HepG2 (cell line): ENCODE results near the gene NOXRED1. TPM values are rescaled to one million over a fixed set of nuclear protein-coding genes. Genes with fewer than 3 reads are reported as not detected.

Experiments
- ATAC-seq: fragments of 200-7000 bp; cut with Tn5 transposase; 3 replicates; pipeline ENCODE4 v1.9.1; 2020; ENCODE audit warnings: mild to moderate bottlenecking, moderate library complexity
- BruUV-seq: library from RNA; stranded (reverse); fragments of 400-500 nt; replicated peaks from 2 replicates; lab custom pipeline; 2021; lab: Mats Ljungman, UMichigan
- CTCF ChIA-PET: fragments of 300-600 bp; formaldehyde crosslinking; extraction: SDS; loops from one replicate; lab custom pipeline; 2021; ENCODE audit warnings: low total read pairs, inconsistent platforms, low intra/inter-chr PET ratio; lab: Yijun Ruan, JAX
- POLR2A ChIA-PET: fragments of 350-600 bp; sonication (Branson Sonifier 250); formaldehyde crosslinking; loops from one replicate; lab custom pipeline; 2020; ENCODE audit warnings: antibody characterized with exemption, inconsistent platforms; lab: Yijun Ruan, JAX
- DNase-seq: peaks from one replicate; pipeline ENCODE4 v3.0.0-alpha.2; 2015; ENCODE audit warnings: low spot score
- FAIRE-seq: peaks from 3 replicates; lab custom pipeline; 2011; peaks lifted over from hg19 to GRCh38; lab: Jason Lieb, UNC
- H2AFZ ChIP-seq: one replicate; pipeline ENCODE4 v1.6.1; 2011; ENCODE audit warnings: low read length, inconsistent platforms
- H3K27ac ChIP-seq: fragments of 300-600 bp; 3 replicates; pipeline ENCODE4 v1.8.0; 2011; ENCODE audit warnings: mixed run types, mild to moderate bottlenecking, mixed read lengths, low read length, inconsistent platforms; ENCODE audit not compliant: insufficient read depth; ENCODE audit errors: extremely low read length
- H3K27me3 ChIP-seq, 2 experiments: fragments of 200-600 bp in 1 of 2; 2 replicates in 1 of 2; 3 replicates in 1 of 2; pipeline versions ENCODE4 v1.6.0 to v1.8.0; 2011; ENCODE audit warnings: low read length in 2 of 2, mild to moderate bottlenecking in 2 of 2, moderate library complexity in 2 of 2, inconsistent platforms in 1 of 2; ENCODE audit not compliant: insufficient read depth in 2 of 2, control insufficient read depth in 1 of 2
- H3K36me3 ChIP-seq, 2 experiments: fragments of 200-600 bp in 1 of 2; replicated peaks in 1 of 2; 2 replicates in 1 of 2; 3 replicates in 1 of 2; pipeline versions ENCODE4 v1.5.1 to v1.8.0; 2011; ENCODE audit warnings: low read length in 2 of 2, inconsistent platforms in 1 of 2; ENCODE audit not compliant: insufficient read depth in 2 of 2, control insufficient read depth in 1 of 2
- H3K4me1 ChIP-seq: 2 replicates; pipeline ENCODE4 v1.5.1; 2012; ENCODE audit warnings: low read length, inconsistent platforms; ENCODE audit not compliant: insufficient read depth
- H3K4me2 ChIP-seq: 2 replicates; pipeline ENCODE4 v1.6.0; 2011; ENCODE audit warnings: low read depth, low read length, inconsistent platforms
- H3K4me3 ChIP-seq, 3 experiments: fragments of 200-600 bp in 1 of 3; sonication (generic), shearing (Covaris generic) in 1 of 3; replicated peaks in 1 of 3; 2 replicates each; pipeline ENCODE4 v1.5.1; 2011 to 2016; ENCODE audit warnings: low read length in 3 of 3, inconsistent platforms in 2 of 3, low read depth in 2 of 3, mild to moderate bottlenecking in 2 of 3, control low read depth in 1 of 3, mixed read lengths in 1 of 3; ENCODE audit not compliant: insufficient read depth in 1 of 3
- H3K79me2 ChIP-seq: one replicate; pipeline ENCODE4 v1.6.1; 2011; ENCODE audit warnings: low read length, inconsistent platforms; ENCODE audit not compliant: insufficient read depth
- H3K9ac ChIP-seq: 2 replicates; pipeline ENCODE4 v1.6.0; 2011; ENCODE audit warnings: mild to moderate bottlenecking, low read depth, low read length, inconsistent platforms; ENCODE audit not compliant: insufficient read depth
- H3K9me3 ChIP-seq: 2 replicates; pipeline ENCODE4 v1.5.1; 2012; ENCODE audit warnings: mild to moderate bottlenecking, low read length
- H4K20me1 ChIP-seq: 2 replicates; pipeline ENCODE4 v1.6.0; 2011; ENCODE audit warnings: inconsistent platforms, mild to moderate bottlenecking, low read length, moderate library complexity; ENCODE audit not compliant: insufficient read depth
- CC2D1A ChIP-seq: sonication (generic); formaldehyde crosslinking; IDR thresholded peaks from 2 replicates; pipeline ENCODE4 v1.8.1; 2023; ENCODE audit warnings: mild to moderate bottlenecking, missing genetic modification reagents
- E2F1 ChIP-seq: sonication (generic); formaldehyde crosslinking; IDR thresholded peaks from 2 replicates; pipeline ENCODE4 v1.5.0; 2020; ENCODE audit warnings: missing genetic modification reagents
- KLF16 ChIP-seq, 2 experiments: sonication (generic) in 1 of 2; formaldehyde crosslinking in 1 of 2; IDR thresholded peaks; 2 replicates each; pipeline versions ENCODE4 v1.6.1 to v1.8.0; 2016 to 2023; ENCODE audit warnings: missing genetic modification reagents in 2 of 2, missing compliant biosample characterization in 1 of 2
- MAF1 ChIP-seq: sonication (generic); formaldehyde crosslinking; IDR thresholded peaks from 2 replicates; pipeline ENCODE4 v1.5.0; 2020; ENCODE audit warnings: missing genetic modification reagents, borderline replicate concordance
- MTF2 ChIP-seq: sonication (generic); formaldehyde crosslinking; IDR thresholded peaks from 2 replicates; pipeline ENCODE4 v1.5.0; 2020; ENCODE audit warnings: missing genetic modification reagents, borderline replicate concordance
- MYPOP ChIP-seq: sonication (generic); formaldehyde crosslinking; IDR thresholded peaks from 2 replicates; pipeline ENCODE4 v1.8.1; 2023; ENCODE audit warnings: mild to moderate bottlenecking, moderate library complexity, missing genetic modification reagents
- NFAT5 ChIP-seq: sonication (generic); formaldehyde crosslinking; IDR thresholded peaks from 2 replicates; pipeline ENCODE4 v1.4.0; 2020; ENCODE audit warnings: missing genetic modification reagents
- PHF8 ChIP-seq: sonication (generic); formaldehyde crosslinking; IDR thresholded peaks from 2 replicates; pipeline ENCODE4 v1.5.0; 2020; ENCODE audit warnings: missing genetic modification reagents
- TBX2 ChIP-seq: sonication (generic); formaldehyde crosslinking; IDR thresholded peaks from 2 replicates; pipeline ENCODE4 v1.5.0; 2020; ENCODE audit warnings: missing genetic modification reagents, mild to moderate bottlenecking, borderline replicate concordance
- THYN1 ChIP-seq: sonication (generic); formaldehyde crosslinking; IDR thresholded peaks from 2 replicates; pipeline ENCODE4 v1.8.1; 2023; ENCODE audit warnings: low read depth, mild to moderate bottlenecking, moderate library complexity, missing genetic modification reagents, borderline replicate concordance
- ZNF180 ChIP-seq: sonication (generic); formaldehyde crosslinking; IDR thresholded peaks from 2 replicates; pipeline ENCODE4 v1.4.0; 2020; ENCODE audit warnings: low read depth, missing genetic modification reagents, borderline replicate concordance
- ZNF335 ChIP-seq: sonication (generic); formaldehyde crosslinking; IDR thresholded peaks from 2 replicates; pipeline ENCODE4 v1.4.0; 2020; ENCODE audit warnings: missing genetic modification reagents
- ZNF75D ChIP-seq: sonication (generic); formaldehyde crosslinking; IDR thresholded peaks from 2 replicates; pipeline ENCODE4 v1.8.1; 2023; ENCODE audit warnings: missing genetic modification reagents, mild to moderate bottlenecking, borderline replicate concordance
- ZNF790 ChIP-seq: sonication (generic); formaldehyde crosslinking; IDR thresholded peaks from 2 replicates; pipeline ENCODE4 v1.8.0; 2022; ENCODE audit warnings: missing genetic modification reagents, mild to moderate bottlenecking, borderline replicate concordance
- ZSCAN22 ChIP-seq: sonication (generic); formaldehyde crosslinking; IDR thresholded peaks from 2 replicates; pipeline ENCODE4 v1.4.0; 2020; ENCODE audit warnings: mild to moderate bottlenecking, missing genetic modification reagents
- WGBS: methylation state at CpG from one replicate; pipeline ENCODE4 v1.1.6; 2017; ENCODE audit warnings: low lambda C conversion rate; 5-methylcytosine and 5-hydroxymethylcytosine counted together
- in situ Hi-C: cut with HindIII; loops from 2 replicates; pipeline ENCODE4 v1.10.0; 2017; ENCODE audit warnings: low pct_unique_long_range_greater_than_20kb; ENCODE audit not compliant: extremely low pct_ligation_motif_present
- intact Hi-C: fragments of 100-400 bp; cut with micrococcal nuclease; formaldehyde crosslinking; loops from one replicate; pipeline ENCODE4 v1.10.0; 2022; ENCODE audit not compliant: unreplicated experiment
- polyA plus RNA-seq, 8 experiments: library from polyadenylated mRNA; depleted of rRNA in 3 of 8; stranded (reverse) in 7 of 8; unstranded in 1 of 8; fragments of >200 nt; fragmentation: Illumina TruSeq in 4 of 8; extraction: Trizol in 4 of 8; gene quantifications; 2 replicates each; pipeline versions ENCODE4 v1.2.1 to v1.2.3, GENCODE V29; 2011 to 2016; ENCODE audit warnings: low read depth in 4 of 8, missing spikeins in 1 of 8, mixed read lengths in 1 of 8; ENCODE audit not compliant: insufficient read depth in 1 of 8
- total RNA-seq, 5 experiments: library from RNA; depleted of rRNA; stranded (reverse); fragments of >200 nt; fragmentation: Illumina TruSeq; extraction: Trizol; gene quantifications; 2 replicates each; pipeline ENCODE4 v1.2.3, GENCODE V29; 2016; ENCODE audit warnings: low read depth in 1 of 5

Gene NOXRED1
- total and polyA plus RNA-seq, 2 of the 13 experiments (the other 11 are each of a cell fraction or from before 2014, with no cell fraction given): 0.24 to 0.41 TPM

- ChIA-PET CTCF (interaction anchor here (0.7 to 1.8 kb wide), 3 partner anchors 10 to 93 kb away, joined by 4 to 14 read pairs (median 4); no protein-coding TSS in a partner anchor), POLR2A (interaction anchor here (1.1 to 2.7 kb wide), 7 partner anchors 9 to 138 kb away, joined by 4 to 10 read pairs (median 6); partner anchors contain the start of genes GSTZ1, ISM2, POMT2 and SAMD15)
- no peak for FAIRE-seq
- H3K9ac ChIP-seq: peak overlapping the region; percentile 89
- no TSS peak for BruUV-seq
- in situ Hi-C loops (loop anchor here (5.0 kb wide), 1 partner anchor 94 kb away; no protein-coding TSS in a partner anchor), intact Hi-C loops (loop anchor here (2.0 to 5.0 kb wide), 2 partner anchors 40 to 136 kb away; partner anchors contain the start of genes GSTZ1, ISM2 and POMT2)
- peaks cover 48% of the 10 kb centered on the region for H3K79me2 ChIP-seq
- peak; percentile 54 for ATAC-seq
- peaks cover 8% of the 10 kb centered on the region for H4K20me1 ChIP-seq
- peaks cover 35% of the 10 kb centered on the region for H3K4me1 ChIP-seq
- peak; percentile 40 for DNase-seq
- no peaks in the 10 kb centered on the region; a peak in 1 of 5 replicates for H3K27me3 ChIP-seq
- peaks cover 26 to 36% of the 10 kb centered on the region in 2 experiments for H3K36me3 ChIP-seq
- peak overlapping the region; percentile 79 to 98 (median 90) for H3K4me3 ChIP-seq
- no peaks in the 10 kb centered on the region for H3K9me3 ChIP-seq
- under 1% methylated on average over 10 of the region's 29 CpGs for WGBS
- H3K4me2 ChIP-seq: peak overlapping the region; percentile 95
- peak overlapping the region; percentile 88 for H3K27ac ChIP-seq
- no peak overlapping the region for H2AFZ ChIP-seq
- 0 out of 2 replicates have a peak, but pooled peaks have one; percentile 8 for TF ChIP-seq ZNF790 (CRISPR knock-in tag)
- no peak for TF ChIP-seq NFAT5 (CRISPR knock-in tag)
- no peak for TF ChIP-seq ZNF180 (CRISPR knock-in tag)
- 0 out of 2 replicates have a peak, but pooled peaks have one; percentile 30 for TF ChIP-seq ZSCAN22 (CRISPR knock-in tag)
- TF ChIP-seq CC2D1A: no peak
- no peak for TF ChIP-seq THYN1 (CRISPR knock-in tag)
- TF ChIP-seq PHF8: peak; percentile 40
- no peak for TF ChIP-seq KLF16 (CRISPR knock-in tag; IDR thresholded peaks at IDR 0.05)
- no peak for TF ChIP-seq ZNF335
- TF ChIP-seq TBX2 (CRISPR knock-in tag): peak; percentile 73; the same call in 1 of the 2 replicates
- TF ChIP-seq MYPOP (CRISPR knock-in tag): no peak
- peak; percentile 47; the same call in 1 of the 2 replicates for TF ChIP-seq MAF1 (CRISPR knock-in tag)
- TF ChIP-seq MTF2 (CRISPR knock-in tag): no peak
- TF ChIP-seq E2F1 (CRISPR knock-in tag): no peak
- 0 out of 2 replicates have a peak, but pooled peaks have one; percentile 5 for TF ChIP-seq ZNF75D (CRISPR knock-in tag)
Observed at GRCh38 chr14:77458249-77458950, 35.1 kb upstream of the NOXRED1 start.
